Measurements from ENCODE around the gene RGPD3.
A peak's percentile ranks its signal among the peaks of the same experiment; 100 is the strongest.
"Not testable (repeated sequence)": the region's sequence is repeated elsewhere in the genome, so short reads cannot be mapped to it uniquely, and the experiment has no call there.

The RGPD3 gene

DNA sequence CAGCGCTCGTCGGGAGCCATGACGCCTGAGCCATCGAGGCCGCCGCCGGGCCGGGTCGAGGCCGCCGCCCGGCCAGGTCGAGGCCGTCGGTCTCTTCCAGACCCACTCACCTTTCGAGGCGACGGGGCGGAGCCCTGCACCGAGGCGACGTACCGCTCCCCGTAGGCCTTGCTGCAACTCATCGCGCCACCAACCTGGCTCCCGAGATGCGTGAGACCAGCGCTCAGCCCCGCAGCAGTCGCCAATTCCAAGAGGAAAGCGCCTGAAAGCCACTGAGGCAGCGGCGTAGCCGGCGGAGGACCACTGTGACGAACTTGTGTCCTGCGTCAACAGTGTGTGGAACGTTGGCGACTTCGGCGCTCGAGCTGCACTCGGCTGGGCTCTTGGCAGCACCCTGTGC is at the start of gene RGPD3:
Gene RGPD3 (minus strand): TSS at position 307 of the 400 bp plus-strand sequence. CDS start 125 bp downstream, at position 182.
- in situ Hi-C loops (cut with HindIII; ENCODE audit: low pct_ligation_motif_present, low sequenced_read_pairs); H3K36me3 ChIP-seq (replicated peaks); H3K4me3 ChIP-seq (ENCODE audit: low read depth, low read length); DNase-seq; H3K27ac ChIP-seq; H3K27me3 ChIP-seq (replicated peaks): not testable (repeated sequence)

DNA sequence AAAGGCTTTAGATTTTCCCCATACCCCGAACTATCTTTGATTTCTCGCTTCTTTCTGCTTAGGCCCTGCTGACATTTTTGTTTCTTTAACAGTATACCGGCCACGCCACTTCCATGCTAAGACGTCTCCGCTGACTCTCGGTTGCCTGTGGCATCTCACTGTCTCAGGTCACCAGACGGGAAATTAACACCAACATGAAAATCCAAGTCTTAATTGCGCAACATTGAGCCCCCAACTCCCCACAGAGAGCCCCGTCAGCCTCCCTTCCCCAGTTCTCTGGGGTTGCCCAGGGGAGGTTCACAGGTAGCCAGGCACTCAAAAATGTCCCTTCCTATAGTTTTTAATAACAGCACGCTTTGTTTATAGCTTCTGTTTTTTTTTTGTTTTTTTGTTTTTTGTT is 49.1 kb upstream of the RGPD3 start:
- H3K4me3 ChIP-seq (ENCODE audit: low read depth, low read length) = no peak overlapping the region
- no peaks in the 10 kb centered on the region for H3K36me3 ChIP-seq (replicated peaks)
- no peak for DNase-seq
- TF ChIP-seq, protein P1, sequence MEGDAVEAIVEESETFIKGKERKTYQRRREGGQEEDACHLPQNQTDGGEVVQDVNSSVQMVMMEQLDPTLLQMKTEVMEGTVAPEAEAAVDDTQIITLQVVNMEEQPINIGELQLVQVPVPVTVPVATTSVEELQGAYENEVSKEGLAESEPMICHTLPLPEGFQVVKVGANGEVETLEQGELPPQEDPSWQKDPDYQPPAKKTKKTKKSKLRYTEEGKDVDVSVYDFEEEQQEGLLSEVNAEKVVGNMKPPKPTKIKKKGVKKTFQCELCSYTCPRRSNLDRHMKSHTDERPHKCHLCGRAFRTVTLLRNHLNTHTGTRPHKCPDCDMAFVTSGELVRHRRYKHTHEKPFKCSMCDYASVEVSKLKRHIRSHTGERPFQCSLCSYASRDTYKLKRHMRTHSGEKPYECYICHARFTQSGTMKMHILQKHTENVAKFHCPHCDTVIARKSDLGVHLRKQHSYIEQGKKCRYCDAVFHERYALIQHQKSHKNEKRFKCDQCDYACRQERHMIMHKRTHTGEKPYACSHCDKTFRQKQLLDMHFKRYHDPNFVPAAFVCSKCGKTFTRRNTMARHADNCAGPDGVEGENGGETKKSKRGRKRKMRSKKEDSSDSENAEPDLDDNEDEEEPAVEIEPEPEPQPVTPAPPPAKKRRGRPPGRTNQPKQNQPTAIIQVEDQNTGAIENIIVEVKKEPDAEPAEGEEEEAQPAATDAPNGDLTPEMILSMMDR (IDR thresholded peaks at IDR 0.05; ENCODE audit: low read depth, low read length, missing control alignments) = no peak
- H3K27ac ChIP-seq = no peak overlapping the region
- no peaks in the 10 kb centered on the region for H3K27me3 ChIP-seq (replicated peaks)
- in situ Hi-C loops (cut with HindIII; ENCODE audit: low pct_ligation_motif_present, low sequenced_read_pairs) = no loop called here

DNA sequence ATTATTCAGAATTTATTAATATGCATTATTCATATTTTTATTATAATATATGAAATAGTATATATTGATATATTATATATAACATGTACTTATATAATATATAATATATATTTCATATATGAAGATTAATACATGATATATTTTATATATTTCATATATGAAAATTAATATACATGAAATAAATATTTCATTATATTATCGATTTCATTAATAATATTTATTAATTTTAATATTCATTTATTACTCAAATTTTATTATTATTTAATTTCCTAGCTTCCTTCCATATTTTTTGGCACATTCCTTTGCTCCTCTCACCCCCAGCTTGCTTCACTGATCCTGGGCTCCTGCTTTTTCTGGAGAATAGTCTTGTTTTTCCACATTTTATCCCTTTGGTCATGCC is 48.7 kb upstream of the RGPD3 start:
- no peak for DNase-seq
- no peaks in the 10 kb centered on the region for H3K27me3 ChIP-seq (replicated peaks)
- H3K36me3 ChIP-seq (replicated peaks) = no peaks in the 10 kb centered on the region
- TF ChIP-seq, protein P1 (IDR thresholded peaks at IDR 0.05; ENCODE audit: low read depth, low read length, missing control alignments) = no peak
- in situ Hi-C loops (cut with HindIII; ENCODE audit: low pct_ligation_motif_present, low sequenced_read_pairs) = no loop called here
- no peak overlapping the region for H3K27ac ChIP-seq
- H3K4me3 ChIP-seq (ENCODE audit: low read depth, low read length) = no peak overlapping the region

DNA sequence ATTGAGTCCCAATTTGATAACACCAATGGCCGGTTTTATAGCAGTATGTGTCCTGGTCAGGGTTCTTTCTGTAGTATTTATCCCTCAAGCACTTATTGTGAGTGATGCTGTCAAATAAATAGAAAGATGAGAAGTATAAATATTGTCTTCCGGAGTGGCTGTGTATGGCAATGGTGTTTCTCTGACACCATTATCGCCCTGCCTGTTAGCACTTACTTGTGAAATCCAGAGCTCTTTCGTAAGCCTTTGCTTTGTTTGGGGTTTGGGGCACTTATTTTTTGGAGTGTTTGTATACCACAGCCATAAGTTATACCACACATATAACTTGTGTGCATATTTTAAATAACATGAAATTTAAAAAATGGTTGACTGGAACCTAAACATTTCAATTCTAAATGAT is 48.2 kb upstream of the RGPD3 start:
- in situ Hi-C loops (cut with HindIII; ENCODE audit: low pct_ligation_motif_present, low sequenced_read_pairs) = no loop called here
- TF ChIP-seq, protein P1 (IDR thresholded peaks at IDR 0.05; ENCODE audit: low read depth, low read length, missing control alignments) = no peak
- H3K27ac ChIP-seq = no peak overlapping the region
- H3K27me3 ChIP-seq (replicated peaks) = no peaks in the 10 kb centered on the region
- H3K36me3 ChIP-seq (replicated peaks) = no peaks in the 10 kb centered on the region
- no peak for DNase-seq
- no peak overlapping the region for H3K4me3 ChIP-seq (ENCODE audit: low read depth, low read length)

DNA sequence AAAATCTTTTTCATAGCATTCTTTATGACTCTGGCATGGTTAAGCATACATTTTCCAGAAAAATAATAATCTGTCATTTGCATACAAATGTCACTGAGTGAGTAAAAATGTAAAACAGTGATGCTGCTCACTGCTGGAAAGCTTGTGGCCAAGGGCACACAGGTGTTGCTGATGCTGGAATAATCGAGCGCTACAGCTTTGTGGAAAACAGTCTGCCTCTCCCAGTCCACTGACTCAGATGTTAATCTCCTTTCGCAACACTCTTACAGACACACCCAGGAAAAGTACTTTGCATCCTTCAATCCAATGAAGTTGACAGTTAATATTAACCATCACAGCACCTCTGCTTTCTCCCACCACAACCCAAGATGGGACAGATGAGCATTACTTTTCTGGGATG is 46.6 kb upstream of the RGPD3 start:
- H3K27ac ChIP-seq; H3K36me3 ChIP-seq (replicated peaks); DNase-seq; in situ Hi-C loops (cut with HindIII; ENCODE audit: low pct_ligation_motif_present, low sequenced_read_pairs); H3K4me3 ChIP-seq (ENCODE audit: low read depth, low read length); H3K27me3 ChIP-seq (replicated peaks): not testable (repeated sequence)

DNA sequence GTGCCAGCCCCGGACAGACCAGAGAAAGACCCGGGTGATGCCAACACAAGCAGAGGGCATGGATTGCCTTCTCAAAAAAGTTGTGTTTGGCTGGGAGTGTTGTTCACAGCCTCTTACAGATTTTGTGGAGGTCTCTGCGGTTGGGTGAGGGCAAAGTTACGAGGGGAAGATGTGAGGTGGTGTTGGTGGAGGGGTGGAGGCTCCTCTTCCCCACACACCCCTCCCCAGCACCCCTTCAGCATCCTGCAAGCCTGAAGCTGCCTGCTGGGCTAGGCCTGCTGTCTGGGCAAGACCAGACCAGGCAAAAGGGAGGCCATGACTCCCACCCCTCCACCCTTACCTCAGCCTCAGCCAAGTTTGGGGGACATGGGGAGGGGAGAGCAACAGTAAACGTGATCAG is 45.2 kb upstream of the RGPD3 start:
- H3K4me3 ChIP-seq (ENCODE audit: low read depth, low read length); in situ Hi-C loops (cut with HindIII; ENCODE audit: low pct_ligation_motif_present, low sequenced_read_pairs); H3K27me3 ChIP-seq (replicated peaks); H3K36me3 ChIP-seq (replicated peaks); DNase-seq; H3K27ac ChIP-seq: not testable (repeated sequence)

DNA sequence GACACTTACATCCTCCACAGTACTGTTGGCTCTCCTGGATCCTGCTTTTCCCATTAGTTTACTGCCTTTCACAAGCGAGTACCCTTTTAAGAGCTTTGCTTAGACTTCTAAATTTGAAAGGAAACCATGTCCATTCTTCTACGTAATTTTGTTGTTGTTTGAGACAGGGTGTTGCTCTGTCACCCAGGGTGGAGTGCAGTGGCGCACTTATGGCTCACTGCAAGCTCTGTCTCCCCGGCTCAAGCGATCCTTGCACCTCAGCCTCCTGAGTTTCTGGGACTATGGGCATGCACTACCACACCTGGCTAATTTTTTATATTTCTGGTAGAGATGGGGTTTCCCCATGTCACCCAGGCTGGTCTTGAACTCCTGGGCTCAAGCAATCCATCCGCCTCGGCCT is 43.7 kb upstream of the RGPD3 start:
- in situ Hi-C loops (cut with HindIII; ENCODE audit: low pct_ligation_motif_present, low sequenced_read_pairs); DNase-seq; H3K27ac ChIP-seq; H3K36me3 ChIP-seq (replicated peaks); H3K4me3 ChIP-seq (ENCODE audit: low read depth, low read length); H3K27me3 ChIP-seq (replicated peaks): not testable (repeated sequence)

DNA sequence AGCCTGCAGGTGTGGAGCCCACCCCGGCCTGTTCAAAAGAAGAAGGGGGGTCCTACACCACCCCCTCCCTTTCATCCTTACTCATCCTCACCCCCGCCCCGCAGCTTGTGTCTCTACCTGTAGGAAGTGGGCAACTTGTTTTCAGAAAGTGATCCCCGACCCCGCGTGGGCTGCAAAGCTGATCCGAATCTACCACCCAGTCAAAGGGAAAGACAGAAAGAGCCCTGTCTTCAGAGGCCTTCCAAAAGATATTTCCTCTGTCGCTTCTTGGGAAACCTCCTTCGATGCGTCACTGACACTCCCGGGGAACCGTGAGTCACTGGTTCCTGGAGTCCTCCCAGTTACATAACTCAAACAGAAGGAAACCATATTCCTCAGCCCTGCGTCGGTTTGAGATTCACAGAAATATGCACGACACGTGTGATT is 43.3 kb upstream of the RGPD3 start:
- in situ Hi-C loops (cut with HindIII; ENCODE audit: low pct_ligation_motif_present, low sequenced_read_pairs); H3K27ac ChIP-seq; H3K27me3 ChIP-seq (replicated peaks); H3K36me3 ChIP-seq (replicated peaks); H3K4me3 ChIP-seq (ENCODE audit: low read depth, low read length): not testable (repeated sequence)
- peak; percentile 91 for DNase-seq

DNA sequence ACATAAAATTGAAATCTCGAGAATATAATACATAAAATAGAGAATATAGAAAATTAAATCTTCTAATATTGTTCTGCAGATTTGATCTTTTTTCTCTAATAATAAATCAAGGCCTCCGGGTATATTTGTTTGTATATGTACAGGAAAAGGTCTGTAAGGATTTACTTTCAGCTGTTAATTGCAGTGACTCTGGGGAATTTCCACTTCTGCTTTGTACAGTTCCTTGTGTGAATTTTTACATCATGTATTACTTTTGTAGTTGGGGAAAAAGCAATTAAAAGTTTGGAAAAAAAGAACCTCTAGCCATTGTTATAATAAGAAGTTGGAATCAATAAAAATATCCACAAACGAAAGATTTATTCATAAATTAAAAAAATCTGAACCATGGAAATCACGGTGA is 42.6 kb upstream of the RGPD3 start:
- H3K27me3 ChIP-seq (replicated peaks); DNase-seq; H3K4me3 ChIP-seq (ENCODE audit: low read depth, low read length); H3K27ac ChIP-seq; in situ Hi-C loops (cut with HindIII; ENCODE audit: low pct_ligation_motif_present, low sequenced_read_pairs); H3K36me3 ChIP-seq (replicated peaks): not testable (repeated sequence)

DNA sequence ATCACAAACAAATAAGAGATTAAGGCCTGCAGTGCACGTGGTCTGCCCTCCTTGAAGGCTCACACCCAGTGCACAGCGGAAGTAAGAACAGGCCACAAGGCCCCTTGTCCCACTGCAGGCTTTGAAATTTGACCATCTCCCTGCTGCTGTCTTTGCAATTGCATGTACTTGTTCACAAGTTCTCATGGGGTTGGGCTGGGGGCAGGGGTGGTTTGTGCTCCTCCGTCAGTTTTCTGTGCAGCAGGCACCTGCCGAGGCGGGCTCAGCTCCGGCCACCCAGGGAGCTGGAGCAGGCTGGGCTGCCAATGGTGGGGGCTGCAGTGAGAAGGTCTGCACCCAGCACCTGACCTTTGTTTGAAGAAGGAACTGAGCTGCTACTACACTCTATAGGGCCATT is 41.2 kb upstream of the RGPD3 start:
- H3K27me3 ChIP-seq (replicated peaks); DNase-seq; in situ Hi-C loops (cut with HindIII; ENCODE audit: low pct_ligation_motif_present, low sequenced_read_pairs); H3K27ac ChIP-seq; H3K36me3 ChIP-seq (replicated peaks); H3K4me3 ChIP-seq (ENCODE audit: low read depth, low read length): not testable (repeated sequence)

DNA sequence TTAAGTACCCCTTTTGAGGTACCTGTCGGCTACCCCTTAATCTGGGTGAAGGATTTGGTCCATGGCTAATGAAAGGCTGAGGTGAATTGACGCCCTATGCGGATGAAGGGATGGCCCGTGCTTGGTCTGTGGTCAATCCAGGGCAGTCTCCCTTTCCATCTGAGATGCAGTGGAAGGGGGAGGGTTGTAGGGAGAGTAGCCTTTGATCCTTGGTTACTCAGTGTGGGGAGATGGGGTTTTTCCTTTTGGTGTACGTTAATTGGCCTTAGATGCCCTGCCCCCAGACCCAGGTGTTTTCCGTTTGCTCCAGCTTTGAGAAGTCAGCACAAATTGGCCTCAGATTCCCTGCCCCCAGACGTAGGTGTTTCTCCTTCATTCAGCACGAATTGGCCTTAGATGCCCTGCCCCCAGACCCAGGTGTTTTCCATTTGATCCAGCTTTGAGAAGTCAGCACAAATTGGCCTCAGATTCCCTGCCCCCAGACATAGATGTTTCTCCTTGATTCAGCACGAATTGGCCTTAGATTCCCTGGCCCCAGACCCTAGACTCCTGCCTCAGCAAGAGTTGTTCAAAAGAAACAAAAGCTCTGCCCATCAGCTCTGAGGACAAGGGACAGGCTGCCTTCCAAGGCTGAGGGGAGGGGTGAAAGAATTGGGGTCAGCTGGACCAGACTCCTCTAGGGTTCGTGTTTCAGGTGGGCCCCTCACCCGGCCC is 40.6 kb upstream of the RGPD3 start:
- H3K4me3 ChIP-seq (ENCODE audit: low read depth, low read length); DNase-seq; H3K27me3 ChIP-seq (replicated peaks); H3K36me3 ChIP-seq (replicated peaks); in situ Hi-C loops (cut with HindIII; ENCODE audit: low pct_ligation_motif_present, low sequenced_read_pairs); H3K27ac ChIP-seq: not testable (repeated sequence)
